Measurements from ENCODE around the gene MYL12B. TPM values are rescaled to one million over a fixed set of nuclear protein-coding genes. Genes with fewer than 3 reads are reported as not detected.
"Not testable (repeated sequence)": the region's sequence is repeated elsewhere in the genome, so short reads cannot be mapped to it uniquely, and the experiment has no call there.

MYL12B gene
- total RNA-seq, 3 donors from 2014 or later (not counting 1 experiment from before 2014, with no cell fraction given): 204 to 214 (median 210) TPM

GRCh38 chr18:3313685-3314084, 51.8 kb downstream of the MYL12B start:
- no peak overlapping the region for H3K27ac Mint-ChIP-seq
- intact Hi-C loops (cut with micrococcal nuclease): no loop called here
- WGBS (ENCODE audit: insufficient coverage): 78% methylated on average over 4 of the region's 4 CpGs

GRCh38 chr18:3315344-3315743, 53.4 kb downstream of the MYL12B start:
- H3K36me3 Mint-ChIP-seq; intact Hi-C loops (cut with micrococcal nuclease); H3K27ac ChIP-seq (ENCODE audit: low read length); H3K4me3 Mint-ChIP-seq; DNase-seq; H3K36me3 ChIP-seq (ENCODE audit: control insufficient read depth, insufficient read depth, low read length); H3K9me3 Mint-ChIP-seq; H3K27me3 ChIP-seq (ENCODE audit: control insufficient read depth, insufficient read depth, low read length); H3K4me3 ChIP-seq (ENCODE audit: low read length); ATAC-seq; H3K4me1 Mint-ChIP-seq; H3K9me3 ChIP-seq (ENCODE audit: control insufficient read depth, insufficient read depth, low read length); H3K4me1 ChIP-seq (ENCODE audit: control insufficient read depth, insufficient read depth, low read length); H3K27ac Mint-ChIP-seq; H3K27me3 Mint-ChIP-seq (ENCODE audit: low read depth in 2 of 2): not testable (repeated sequence)
- no CpG with 5 or more reads among the region's 1 CpG for WGBS (ENCODE audit: insufficient coverage)

More at GRCh38 chr18:3313685-3314084, 51.8 kb downstream of the MYL12B start:
- ATAC-seq (no peak), DNase-seq (no peak)
- peaks cover 0 to 4% of the 10 kb centered on the region in 2 donors for H3K27me3 Mint-ChIP-seq (ENCODE audit: low read depth in 2 of 2)
- no peaks in the 10 kb centered on the region for H3K36me3 Mint-ChIP-seq
- no peak overlapping the region for H3K27ac ChIP-seq (ENCODE audit: low read length)
- no peaks in the 10 kb centered on the region for H3K36me3 ChIP-seq (ENCODE audit: control insufficient read depth, insufficient read depth, low read length)
- H3K4me1 ChIP-seq (ENCODE audit: control insufficient read depth, insufficient read depth, low read length): no peaks in the 10 kb centered on the region
- H3K4me1 Mint-ChIP-seq: no peaks in the 10 kb centered on the region
- no peaks in the 10 kb centered on the region for H3K9me3 ChIP-seq (ENCODE audit: control insufficient read depth, insufficient read depth, low read length)
- H3K4me3 Mint-ChIP-seq: no peak overlapping the region
- H3K27me3 ChIP-seq (ENCODE audit: control insufficient read depth, insufficient read depth, low read length): no peaks in the 10 kb centered on the region
- TF ChIP-seq, protein P1, sequence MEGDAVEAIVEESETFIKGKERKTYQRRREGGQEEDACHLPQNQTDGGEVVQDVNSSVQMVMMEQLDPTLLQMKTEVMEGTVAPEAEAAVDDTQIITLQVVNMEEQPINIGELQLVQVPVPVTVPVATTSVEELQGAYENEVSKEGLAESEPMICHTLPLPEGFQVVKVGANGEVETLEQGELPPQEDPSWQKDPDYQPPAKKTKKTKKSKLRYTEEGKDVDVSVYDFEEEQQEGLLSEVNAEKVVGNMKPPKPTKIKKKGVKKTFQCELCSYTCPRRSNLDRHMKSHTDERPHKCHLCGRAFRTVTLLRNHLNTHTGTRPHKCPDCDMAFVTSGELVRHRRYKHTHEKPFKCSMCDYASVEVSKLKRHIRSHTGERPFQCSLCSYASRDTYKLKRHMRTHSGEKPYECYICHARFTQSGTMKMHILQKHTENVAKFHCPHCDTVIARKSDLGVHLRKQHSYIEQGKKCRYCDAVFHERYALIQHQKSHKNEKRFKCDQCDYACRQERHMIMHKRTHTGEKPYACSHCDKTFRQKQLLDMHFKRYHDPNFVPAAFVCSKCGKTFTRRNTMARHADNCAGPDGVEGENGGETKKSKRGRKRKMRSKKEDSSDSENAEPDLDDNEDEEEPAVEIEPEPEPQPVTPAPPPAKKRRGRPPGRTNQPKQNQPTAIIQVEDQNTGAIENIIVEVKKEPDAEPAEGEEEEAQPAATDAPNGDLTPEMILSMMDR (IDR thresholded peaks at IDR 0.05): no peak
- no peak overlapping the region for H3K4me3 ChIP-seq (ENCODE audit: low read length)
- peaks cover 0 to 2% of the 10 kb centered on the region in 2 donors for H3K9me3 Mint-ChIP-seq

GRCh38 chr18:3319399-3319798, 57.5 kb downstream of the MYL12B start:
- Histone ChIP-seq H3K4me1 (ENCODE audit: control insufficient read depth, insufficient read depth, low read length) (no peaks in the 10 kb centered on the region), H3K27ac (ENCODE audit: low read length) (no peak overlapping the region), H3K27me3 (ENCODE audit: control insufficient read depth, insufficient read depth, low read length) (no peaks in the 10 kb centered on the region), H3K36me3 (ENCODE audit: control insufficient read depth, insufficient read depth, low read length) (no peaks in the 10 kb centered on the region), H3K9me3 (ENCODE audit: control insufficient read depth, insufficient read depth, low read length) (no peaks in the 10 kb centered on the region), H3K4me3 (ENCODE audit: low read length) (no peak overlapping the region)
- Mint-ChIP-seq H3K27me3 (ENCODE audit: low read depth in 2 of 2) (peaks cover 0 to 6% of the 10 kb centered on the region in 2 donors), H3K27ac (no peak overlapping the region), H3K36me3 (no peaks in the 10 kb centered on the region), H3K4me1 (no peaks in the 10 kb centered on the region), H3K4me3 (no peak overlapping the region), H3K9me3 (peaks cover 0 to 2% of the 10 kb centered on the region in 2 donors)
- TF ChIP-seq, protein P1 (IDR thresholded peaks at IDR 0.05): no peak
- WGBS (ENCODE audit: insufficient coverage): 67% methylated on average over 5 of the region's 5 CpGs
- DNase-seq (no peak), ATAC-seq (no peak)
- intact Hi-C loops (cut with micrococcal nuclease): no loop called here

- Mint-ChIP-seq H3K36me3 (no peaks in the 10 kb centered on the region), H3K4me3 (no peak overlapping the region), H3K27ac (no peak overlapping the region), H3K27me3 (ENCODE audit: low read depth in 2 of 2) (peaks cover 0 to 3% of the 10 kb centered on the region in 2 donors), H3K9me3 (peaks cover 0 to 2% of the 10 kb centered on the region in 2 donors), H3K4me1 (no peaks in the 10 kb centered on the region)
- no peak for DNase-seq
- intact Hi-C loops (cut with micrococcal nuclease): loop anchor here (10.0 kb wide), 1 partner anchor 135 kb away; the partner anchor contains the start of gene TGIF1
- no peak for ATAC-seq
- no peaks in the 10 kb centered on the region for H3K4me1 ChIP-seq (ENCODE audit: control insufficient read depth, insufficient read depth, low read length)
- 76% methylated on average over 2 of the region's 2 CpGs for WGBS (ENCODE audit: insufficient coverage)
- no peaks in the 10 kb centered on the region for H3K27me3 ChIP-seq (ENCODE audit: control insufficient read depth, insufficient read depth, low read length)
- H3K27ac ChIP-seq (ENCODE audit: low read length): no peak overlapping the region
- H3K9me3 ChIP-seq (ENCODE audit: control insufficient read depth, insufficient read depth, low read length): no peaks in the 10 kb centered on the region
- H3K4me3 ChIP-seq (ENCODE audit: low read length): no peak overlapping the region
- H3K36me3 ChIP-seq (ENCODE audit: control insufficient read depth, insufficient read depth, low read length): no peaks in the 10 kb centered on the region
- TF ChIP-seq, protein P1 (IDR thresholded peaks at IDR 0.05): no peak
Observed at GRCh38 chr18:3319894-3320454, 58.0 kb downstream of the MYL12B start.

Data from natural killer cell (primary cell).